CD4-positive, CD25-positive, alpha-beta regulatory T cell (primary cell): ENCODE data around the gene SRRD. TPM values are rescaled to one million over a fixed set of nuclear protein-coding genes. Genes with fewer than 3 reads are reported as not detected.
A peak's percentile ranks its signal among the peaks of the same experiment; 100 is the strongest.

ENCODE experiments used
- ATAC-seq, 2 donors: fragments of 150-1000 bp; cut with Tn5 transposase; one replicate each; pipeline ENCODE4 v1.10.0; 2021; ENCODE audit warnings: low read depth in 2 of 2, moderate number of reproducible peaks in 2 of 2, moderate library complexity in 1 of 2
- DNase-seq, 3 donors: peaks; one replicate each; pipeline versions ENCODE4 v3.0.0 to v3.0.0-alpha.2; 2012 to 2022; ENCODE audit warnings: mixed read lengths in 1 of 3
- H3K27ac ChIP-seq: one replicate; pipeline ENCODE4 v1.7.0; 2013; ENCODE audit warnings: mild to moderate bottlenecking, low read length; ENCODE audit not compliant: insufficient read depth, poor library complexity, severe bottlenecking
- H3K27me3 ChIP-seq: one replicate; pipeline ENCODE4 v1.7.0; 2013; ENCODE audit warnings: low read length; ENCODE audit not compliant: control insufficient read depth, insufficient read depth
- H3K36me3 ChIP-seq: one replicate; pipeline ENCODE4 v1.7.0; 2013; ENCODE audit warnings: mild to moderate bottlenecking, low read length, moderate library complexity; ENCODE audit not compliant: control insufficient read depth, insufficient read depth
- H3K4me1 ChIP-seq: 2 replicates; pipeline ENCODE4 v1.7.0; 2013; ENCODE audit warnings: mild to moderate bottlenecking, low read length; ENCODE audit not compliant: insufficient read depth, control insufficient read depth, poor library complexity, severe bottlenecking
- H3K4me3 ChIP-seq: one replicate; pipeline ENCODE4 v1.7.0; 2013; ENCODE audit warnings: low read depth, mild to moderate bottlenecking, low read length, moderate library complexity
- H3K9me3 ChIP-seq, 2 experiments: 1 replicate in 1 of 2; 2 replicates in 1 of 2; pipeline ENCODE4 v1.7.0; 2013; ENCODE audit warnings: low read length in 2 of 2, mild to moderate bottlenecking in 1 of 2, moderate library complexity in 1 of 2; ENCODE audit not compliant: control insufficient read depth in 2 of 2
- H3K27ac Mint-ChIP-seq, 3 donors: one replicate each; pipeline ENCODE4 v1.8.0; 2020 to 2022; ENCODE audit warnings: mild to moderate bottlenecking in 3 of 3, mixed read lengths in 3 of 3, moderate library complexity in 2 of 3
- H3K27me3 Mint-ChIP-seq: one replicate; pipeline ENCODE4 v1.8.0; 2022; ENCODE audit warnings: mild to moderate bottlenecking, mixed read lengths
- H3K36me3 Mint-ChIP-seq: one replicate; pipeline ENCODE4 v1.8.0; 2020; ENCODE audit warnings: mixed read lengths
- H3K4me1 Mint-ChIP-seq, 4 donors: one replicate each; pipeline ENCODE4 v1.8.0; 2020 to 2022; ENCODE audit warnings: mixed read lengths in 4 of 4, mild to moderate bottlenecking in 1 of 4
- H3K4me3 Mint-ChIP-seq, 4 donors: one replicate each; pipeline ENCODE4 v1.8.0; 2020 to 2022; ENCODE audit warnings: mild to moderate bottlenecking in 4 of 4, mixed read lengths in 4 of 4, moderate library complexity in 3 of 4
- H3K9me3 Mint-ChIP-seq, 7 donors: one replicate each; pipeline ENCODE4 v1.8.0; 2020 to 2022; ENCODE audit warnings: mixed read lengths in 7 of 7, mild to moderate bottlenecking in 3 of 7, moderate library complexity in 2 of 7
- polyA plus RNA-seq, 4 donors: library from polyadenylated mRNA; unstranded; fragments of 300-500 nt; fragmentation: Illumina TruSeq; gene quantifications; one replicate each; pipeline ENCODE4 v1.2.3, GENCODE V29; 2021
- total RNA-seq: library from RNA; stranded (reverse); gene quantifications from one replicate; pipeline ENCODE4 v1.2.3, GENCODE V29; 2022

SRRD gene
- total and polyA plus RNA-seq, 5 donors from 2014 or later = 25.5 to 34.7 (median 27.3) TPM

DNA sequence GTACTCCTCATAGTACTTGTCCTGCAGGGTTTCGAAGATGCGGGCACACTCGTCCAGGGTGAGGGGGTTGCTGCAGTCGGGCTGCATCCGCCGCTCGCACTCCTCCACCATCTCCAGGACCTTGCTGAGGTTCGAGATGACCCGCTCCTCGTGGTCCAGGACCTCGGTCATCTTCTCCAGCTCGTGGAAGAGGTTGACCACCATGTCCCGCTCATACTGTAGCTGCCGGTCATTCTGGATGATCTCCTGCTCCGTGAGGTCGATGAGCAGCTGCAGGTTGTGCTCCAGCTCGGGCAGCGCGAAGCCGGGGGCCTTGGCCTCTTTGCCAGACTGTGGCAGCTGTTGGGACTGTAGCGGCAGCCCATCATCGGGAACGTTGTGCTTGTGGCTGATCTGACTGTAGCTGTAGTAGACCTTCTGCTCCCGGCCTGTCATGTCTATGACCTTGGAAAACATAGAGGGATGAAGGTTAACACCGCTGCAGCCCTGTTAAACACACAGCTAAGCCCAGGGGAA lies 15.6 kb downstream of the SRRD start:
- Histone ChIP-seq H3K9me3 (no peaks in the 10 kb centered on the region), H3K4me1 (peaks cover 17% of the 10 kb centered on the region), H3K27me3 (no peaks in the 10 kb centered on the region), H3K36me3 (peaks cover 91% of the 10 kb centered on the region), H3K27ac (no peak overlapping the region), H3K4me3 (no peak overlapping the region)
- Mint-ChIP-seq H3K9me3 (no peaks in the 10 kb centered on the region), H3K27ac (peak overlapping the region in 1 of 3 donors; percentile 83), H3K4me3 (no peak overlapping the region), H3K27me3 (no peaks in the 10 kb centered on the region), H3K36me3 (peaks cover 66% of the 10 kb centered on the region), H3K4me1 (peaks cover 0 to 23% (median 19%) of the 10 kb centered on the region in 4 donors)
- DNase-seq = no peak
- no peak for ATAC-seq

- H3K4me3 Mint-ChIP-seq = no peak overlapping the region
- H3K27ac ChIP-seq = no peak overlapping the region
- no peaks in the 10 kb centered on the region for H3K27me3 Mint-ChIP-seq
- H3K4me1 ChIP-seq = peaks cover 17% of the 10 kb centered on the region
- no peaks in the 10 kb centered on the region for H3K27me3 ChIP-seq
- H3K36me3 ChIP-seq = peaks cover 90% of the 10 kb centered on the region
- H3K9me3 Mint-ChIP-seq = no peaks in the 10 kb centered on the region
- H3K4me1 Mint-ChIP-seq = peaks cover 0 to 31% (median 21%) of the 10 kb centered on the region in 4 donors
- ATAC-seq = no peak
- no peaks in the 10 kb centered on the region for H3K9me3 ChIP-seq
- H3K36me3 Mint-ChIP-seq = peaks cover 66% of the 10 kb centered on the region
- DNase-seq = no peak
- no peak overlapping the region for H3K4me3 ChIP-seq
- peak overlapping the region in 2 of 3 donors; percentile 43 to 91 for H3K27ac Mint-ChIP-seq
These were observed 18.3 kb downstream of the SRRD start for GRCh38 chr22:26501996-26502395.

DNA sequence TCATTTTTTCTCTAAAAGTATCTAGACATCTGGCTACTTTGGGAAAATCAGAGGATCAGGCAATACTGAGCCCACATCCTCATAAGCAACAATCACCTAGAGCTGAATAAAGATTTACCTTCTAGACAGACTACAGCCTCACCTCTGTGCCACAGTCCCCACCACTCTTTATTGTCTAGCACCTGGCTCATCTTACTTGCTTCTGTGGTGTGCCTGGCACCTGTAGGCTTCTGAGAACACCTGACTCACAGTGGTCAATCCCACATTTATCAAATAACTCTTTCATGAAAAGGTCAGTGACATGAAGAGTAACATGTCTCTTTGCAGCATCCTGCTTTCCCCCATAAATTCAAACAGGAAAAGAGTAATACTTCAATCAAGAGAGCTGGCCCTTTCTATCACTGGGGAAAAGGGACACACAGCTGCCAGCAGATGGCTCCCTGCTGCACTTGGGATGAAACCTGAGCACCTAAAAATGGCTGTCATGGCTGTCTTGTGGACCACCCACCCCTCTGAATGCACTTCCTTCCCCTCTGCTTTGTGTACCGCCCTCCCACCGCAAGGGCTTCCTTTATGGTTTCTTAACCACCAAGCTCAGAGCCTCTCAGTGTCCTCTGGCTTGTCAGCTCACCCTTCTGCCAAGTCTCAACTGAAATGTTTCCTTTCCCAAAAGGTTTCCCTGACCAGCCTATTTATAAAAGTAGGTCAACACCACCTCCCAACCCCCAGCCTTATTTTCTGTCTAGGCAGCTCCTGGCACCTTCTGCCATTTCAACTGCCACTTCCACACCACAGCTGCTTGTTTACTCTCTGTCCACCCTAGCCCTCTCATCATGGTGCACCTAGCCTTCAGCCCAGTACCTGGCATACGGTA lies 19.2 kb downstream of the SRRD start:
- H3K9me3 ChIP-seq = no peaks in the 10 kb centered on the region
- H3K36me3 Mint-ChIP-seq = peaks cover 62% of the 10 kb centered on the region
- peaks cover 93% of the 10 kb centered on the region for H3K36me3 ChIP-seq
- H3K4me3 Mint-ChIP-seq = peak overlapping the region in 3 of 4 donors; percentile 0 to 65 (median 64)
- H3K27ac Mint-ChIP-seq = peak overlapping the region; percentile 76 to 91 (median 86)
- no peaks in the 10 kb centered on the region for H3K9me3 Mint-ChIP-seq
- H3K27me3 Mint-ChIP-seq = no peaks in the 10 kb centered on the region
- DNase-seq (peak; percentile 23 to 90 (median 44)), ATAC-seq (peak; percentile 77 to 84)
- peaks cover 17% of the 10 kb centered on the region for H3K4me1 ChIP-seq
- H3K27ac ChIP-seq = no peak overlapping the region
- no peak overlapping the region for H3K4me3 ChIP-seq
- H3K4me1 Mint-ChIP-seq = peaks cover 0 to 30% (median 20%) of the 10 kb centered on the region in 4 donors
- H3K27me3 ChIP-seq = no peaks in the 10 kb centered on the region

- no peak for ATAC-seq
- Histone ChIP-seq H3K36me3 (peaks cover 94% of the 10 kb centered on the region), H3K27ac (peak overlapping the region; percentile 5), H3K4me1 (peaks cover 17% of the 10 kb centered on the region), H3K9me3 (no peaks in the 10 kb centered on the region), H3K27me3 (no peaks in the 10 kb centered on the region), H3K4me3 (no peak overlapping the region)
- Mint-ChIP-seq H3K9me3 (no peaks in the 10 kb centered on the region), H3K4me1 (peaks cover 0 to 30% (median 20%) of the 10 kb centered on the region in 4 donors), H3K27ac (peak overlapping the region; percentile 7 to 91 (median 76)), H3K36me3 (peaks cover 62% of the 10 kb centered on the region), H3K27me3 (no peaks in the 10 kb centered on the region), H3K4me3 (peak overlapping the region in 1 of 4 donors; percentile 0)
- DNase-seq = no peak
These were observed 20.1 kb downstream of the SRRD start for GRCh38 chr22:26503758-26504157.

DNA sequence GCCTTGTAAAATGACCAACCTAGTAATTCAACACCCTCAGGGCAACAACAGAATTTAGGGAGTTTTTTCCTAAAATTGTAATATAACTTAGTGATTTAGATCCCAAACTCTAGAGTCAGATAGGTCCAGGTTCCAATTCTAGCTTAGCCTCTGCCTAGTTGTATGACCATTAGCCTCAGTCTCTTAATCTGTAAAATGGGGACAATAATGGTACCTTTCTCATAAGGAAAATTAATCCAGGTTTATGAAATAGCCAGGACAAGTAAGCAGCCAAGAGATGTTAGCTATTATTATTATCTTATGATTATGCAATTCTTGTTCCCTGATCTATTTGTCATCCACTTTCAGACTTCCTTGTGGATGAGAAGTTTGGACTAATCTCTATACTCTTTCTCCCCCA lies 24.5 kb downstream of the SRRD start:
- H3K27me3 Mint-ChIP-seq = no peaks in the 10 kb centered on the region
- H3K27me3 ChIP-seq = no peaks in the 10 kb centered on the region
- H3K36me3 ChIP-seq = peaks cover 64% of the 10 kb centered on the region
- peaks cover 33% of the 10 kb centered on the region for H3K4me1 ChIP-seq
- no peak overlapping the region for H3K4me3 ChIP-seq
- H3K36me3 Mint-ChIP-seq = peaks cover 54% of the 10 kb centered on the region
- H3K27ac ChIP-seq = no peak overlapping the region
- ATAC-seq (no peak), DNase-seq (no peak)
- H3K4me3 Mint-ChIP-seq = peak overlapping the region in 1 of 4 donors; percentile 43
- H3K27ac Mint-ChIP-seq = no peak overlapping the region
- H3K9me3 ChIP-seq = no peaks in the 10 kb centered on the region
- H3K4me1 Mint-ChIP-seq = peaks cover 7 to 61% (median 41%) of the 10 kb centered on the region in 4 donors
- H3K9me3 Mint-ChIP-seq = no peaks in the 10 kb centered on the region

DNA sequence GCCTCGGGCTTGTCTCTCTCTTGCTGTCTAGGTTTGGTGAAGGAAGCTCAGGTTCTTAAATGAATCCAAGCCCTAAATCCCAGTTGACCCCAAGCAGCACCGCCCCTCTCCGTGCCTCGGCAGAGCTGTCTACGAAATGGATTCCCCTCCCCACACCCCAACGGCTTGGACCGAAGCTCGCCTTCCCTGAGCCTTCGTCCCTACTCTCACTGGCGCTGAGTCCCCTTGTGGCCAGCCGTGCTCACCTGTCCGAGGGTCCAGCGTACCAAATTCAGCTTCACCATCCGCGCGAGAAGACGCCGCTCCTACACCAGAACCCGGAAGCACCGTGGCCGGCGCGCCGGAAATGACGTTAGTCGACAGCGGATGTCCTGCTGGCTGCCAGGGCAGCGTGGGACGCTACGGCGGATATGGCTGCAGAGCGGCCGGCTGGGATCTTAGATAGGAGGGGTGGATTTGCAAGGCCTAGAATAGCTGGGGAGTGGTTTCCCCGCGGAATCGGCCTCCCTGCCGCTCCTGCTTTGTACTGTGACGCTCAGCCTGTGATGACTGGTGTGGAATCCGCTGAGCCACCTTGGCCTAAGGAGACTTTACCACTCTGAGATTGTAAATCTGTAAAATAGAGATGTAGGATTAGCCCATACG lies 28.6 kb downstream of the SRRD start, which contains the start of gene TFIP11:
Gene TFIP11 (minus strand): TSS at position 325 of the 645 bp plus-strand sequence. CDS start 2,201 bp downstream, outside the sequence.
- H3K27ac Mint-ChIP-seq = peak within 1 kb of the TSS; percentile 96 to 100 (median 99)
- DNase-seq = peak; percentile 86 to 93 (median 90)
- ATAC-seq = peak; percentile 93 to 96
- H3K4me1 ChIP-seq = peaks cover 22% of the 10 kb centered on the region
- H3K27me3 ChIP-seq = no peaks in the 10 kb centered on the region
- no peaks in the 10 kb centered on the region for H3K9me3 ChIP-seq
- H3K4me1 Mint-ChIP-seq = peaks cover 12 to 46% (median 39%) of the 10 kb centered on the region in 4 donors
- peak within 1 kb of the TSS; percentile 98 to 99 (median 99) for H3K4me3 Mint-ChIP-seq
- peaks cover 0 to 2% (median 0%) of the 10 kb centered on the region in 7 donors for H3K9me3 Mint-ChIP-seq
- H3K36me3 Mint-ChIP-seq = peaks cover 27% of the 10 kb centered on the region
- peaks cover 24% of the 10 kb centered on the region for H3K36me3 ChIP-seq
- peak within 1 kb of the TSS; percentile 85 for H3K27ac ChIP-seq
- H3K4me3 ChIP-seq = peak within 1 kb of the TSS; percentile 93
- no peaks in the 10 kb centered on the region for H3K27me3 Mint-ChIP-seq

- Histone ChIP-seq H3K4me1 (peaks cover 22% of the 10 kb centered on the region), H3K4me3 (no peak overlapping the region), H3K27me3 (no peaks in the 10 kb centered on the region), H3K27ac (no peak overlapping the region), H3K36me3 (peaks cover 12% of the 10 kb centered on the region), H3K9me3 (no peaks in the 10 kb centered on the region)
- DNase-seq (no peak), ATAC-seq (no peak)
- Mint-ChIP-seq H3K27ac (peak overlapping the region; percentile 52 to 100 (median 99)), H3K36me3 (peaks cover 20% of the 10 kb centered on the region), H3K27me3 (no peaks in the 10 kb centered on the region), H3K9me3 (peaks cover 0 to 2% (median 0%) of the 10 kb centered on the region in 7 donors), H3K4me3 (peak overlapping the region in 2 of 4 donors; percentile 99), H3K4me1 (peaks cover 12 to 45% (median 39%) of the 10 kb centered on the region in 4 donors)
These were observed 30.2 kb downstream of the SRRD start for GRCh38 chr22:26513838-26514237.
